Upper lobe of right lung (tissue), 1 donor: ENCODE measurements around the gene KCTD10. TPM values are rescaled to one million over a fixed set of nuclear protein-coding genes. Genes with fewer than 3 reads are reported as not detected.

Source experiments
- ATAC-seq: fragments of 200-7000 bp; cut with Tn5 transposase; one replicate; pipeline ENCODE4 v1.9.1; 2020; ENCODE audit warnings: mild to moderate bottlenecking, moderate library complexity
- DNase-seq: peaks from one replicate; pipeline ENCODE4 v3.0.0-alpha.2; 2020
- H3K27ac ChIP-seq: fragments of 200-600 bp; one replicate; pipeline ENCODE4 v1.8.0; 2022
- H3K27me3 ChIP-seq: fragments of 200-600 bp; one replicate; pipeline ENCODE4 v1.8.0; 2022; ENCODE audit warnings: mild to moderate bottlenecking
- H3K36me3 ChIP-seq: fragments of 200-600 bp; one replicate; pipeline ENCODE4 v1.8.0; 2022
- H3K4me1 ChIP-seq: fragments of 200-600 bp; one replicate; pipeline ENCODE4 v1.8.0; 2022
- H3K4me3 ChIP-seq: fragments of 200-600 bp; one replicate; pipeline ENCODE4 v1.8.0; 2022; ENCODE audit warnings: mild to moderate bottlenecking
- H3K9me3 ChIP-seq: fragments of 200-600 bp; one replicate; pipeline ENCODE4 v1.8.0; 2022
- intact Hi-C: fragments of 100-400 bp; cut with DNase I; formaldehyde crosslinking; loops from one replicate; pipeline ENCODE4 v1.11.0; 2022
- total RNA-seq: library from RNA; stranded (reverse); fragmentation: NEBNext Ultra II Directional; extraction: Animal tissue kit (Norgen Biotek cat#: 25700); gene quantifications from one replicate; pipeline ENCODE4 v1.2.1, GENCODE V29; 2021
- TF ChIP-seq, protein P1 (sequence below): fragments of 200-600 bp; IDR thresholded peaks from one replicate; pipeline ENCODE4 v1.8.0; 2022; ENCODE audit warnings: antibody characterized with exemption
- donor health status: DM: no; HTN: yes; CAD: no; lungs with severe emphysema.

Gene KCTD10
- total RNA-seq, 1 donor from 2014 or later = 66.8 TPM

DNA sequence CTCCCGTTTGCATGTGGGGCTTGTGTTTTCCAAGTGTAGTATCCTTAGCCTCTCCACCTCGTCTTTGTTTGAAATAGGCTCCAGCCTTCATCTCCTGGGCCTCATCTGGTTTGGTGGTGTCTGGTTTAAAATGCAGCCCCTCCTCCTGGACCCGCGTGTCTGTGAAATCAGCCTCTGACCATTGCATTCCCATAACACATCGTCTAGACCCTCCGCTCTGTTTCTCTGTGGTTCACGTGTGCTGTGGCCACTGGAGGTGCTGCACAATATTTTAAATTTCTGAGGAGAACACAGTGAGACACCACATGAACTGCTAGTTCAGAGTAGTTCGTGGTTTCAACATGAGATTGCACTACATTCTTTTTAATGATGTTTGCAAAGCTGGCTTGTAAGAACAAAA, 36.0 kb upstream of the KCTD10 start:
- Histone ChIP-seq H3K9me3 (no peaks in the 10 kb centered on the region), H3K4me3 (no peak overlapping the region), H3K27me3 (no peaks in the 10 kb centered on the region), H3K36me3 (peaks cover 96% of the 10 kb centered on the region), H3K4me1 (no peaks in the 10 kb centered on the region), H3K27ac (no peak overlapping the region)
- no peak for ATAC-seq
- no peak for DNase-seq
- intact Hi-C loops = no loop called here
- TF ChIP-seq, protein P1, sequence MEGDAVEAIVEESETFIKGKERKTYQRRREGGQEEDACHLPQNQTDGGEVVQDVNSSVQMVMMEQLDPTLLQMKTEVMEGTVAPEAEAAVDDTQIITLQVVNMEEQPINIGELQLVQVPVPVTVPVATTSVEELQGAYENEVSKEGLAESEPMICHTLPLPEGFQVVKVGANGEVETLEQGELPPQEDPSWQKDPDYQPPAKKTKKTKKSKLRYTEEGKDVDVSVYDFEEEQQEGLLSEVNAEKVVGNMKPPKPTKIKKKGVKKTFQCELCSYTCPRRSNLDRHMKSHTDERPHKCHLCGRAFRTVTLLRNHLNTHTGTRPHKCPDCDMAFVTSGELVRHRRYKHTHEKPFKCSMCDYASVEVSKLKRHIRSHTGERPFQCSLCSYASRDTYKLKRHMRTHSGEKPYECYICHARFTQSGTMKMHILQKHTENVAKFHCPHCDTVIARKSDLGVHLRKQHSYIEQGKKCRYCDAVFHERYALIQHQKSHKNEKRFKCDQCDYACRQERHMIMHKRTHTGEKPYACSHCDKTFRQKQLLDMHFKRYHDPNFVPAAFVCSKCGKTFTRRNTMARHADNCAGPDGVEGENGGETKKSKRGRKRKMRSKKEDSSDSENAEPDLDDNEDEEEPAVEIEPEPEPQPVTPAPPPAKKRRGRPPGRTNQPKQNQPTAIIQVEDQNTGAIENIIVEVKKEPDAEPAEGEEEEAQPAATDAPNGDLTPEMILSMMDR = no peak

GRCh38 chr12:109512608-109513007, 35.5 kb upstream of the KCTD10 start:
- TF ChIP-seq, protein P1 = no peak
- Histone ChIP-seq H3K4me3 (no peak overlapping the region), H3K27ac (no peak overlapping the region), H3K4me1 (no peaks in the 10 kb centered on the region), H3K9me3 (no peaks in the 10 kb centered on the region), H3K27me3 (no peaks in the 10 kb centered on the region), H3K36me3 (peaks cover 96% of the 10 kb centered on the region)
- peak; percentile 68 for ATAC-seq
- DNase-seq = no peak
- intact Hi-C loops = no loop called here

GRCh38 chr12:109510196-109510595, 33.1 kb upstream of the KCTD10 start:
- TF ChIP-seq, protein P1 = no peak
- intact Hi-C loops = no loop called here
- H3K9me3 ChIP-seq = no peaks in the 10 kb centered on the region

DNA sequence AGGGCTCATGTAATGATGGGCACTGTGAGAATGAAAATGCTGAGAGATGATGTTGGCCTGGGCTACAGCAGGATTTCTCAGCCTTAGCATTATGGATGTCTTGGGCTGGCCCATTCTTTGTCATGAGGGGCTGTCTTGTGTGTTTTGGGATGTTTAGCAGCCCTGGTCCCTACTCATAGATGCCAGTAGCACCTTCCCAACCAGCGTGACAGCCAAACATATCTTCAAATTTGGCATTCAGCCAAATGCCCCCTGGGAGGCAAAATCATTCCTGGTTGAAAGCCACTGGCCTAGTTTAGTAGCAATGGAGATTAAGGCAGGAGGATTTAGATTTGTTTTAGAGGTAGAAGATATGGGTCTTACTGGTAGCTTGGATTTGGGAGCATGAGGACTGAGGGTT, 27.0 kb upstream of the KCTD10 start:
- ATAC-seq (no peak), DNase-seq (no peak)
- no peak overlapping the region for H3K27ac ChIP-seq
- peaks cover 100% of the 10 kb centered on the region for H3K36me3 ChIP-seq
- H3K9me3 ChIP-seq = no peaks in the 10 kb centered on the region
- no peaks in the 10 kb centered on the region for H3K27me3 ChIP-seq
- no peak overlapping the region for H3K4me3 ChIP-seq
- no peaks in the 10 kb centered on the region for H3K4me1 ChIP-seq
- intact Hi-C loops = no loop called here
- TF ChIP-seq, protein P1 = no peak

More at GRCh38 chr12:109510196-109510595, 33.1 kb upstream of the KCTD10 start:
- Histone ChIP-seq H3K36me3 (peaks cover 96% of the 10 kb centered on the region), H3K4me3 (no peak overlapping the region), H3K27me3 (no peaks in the 10 kb centered on the region), H3K4me1 (no peaks in the 10 kb centered on the region), H3K27ac (no peak overlapping the region)
- ATAC-seq = no peak
- no peak for DNase-seq

DNA sequence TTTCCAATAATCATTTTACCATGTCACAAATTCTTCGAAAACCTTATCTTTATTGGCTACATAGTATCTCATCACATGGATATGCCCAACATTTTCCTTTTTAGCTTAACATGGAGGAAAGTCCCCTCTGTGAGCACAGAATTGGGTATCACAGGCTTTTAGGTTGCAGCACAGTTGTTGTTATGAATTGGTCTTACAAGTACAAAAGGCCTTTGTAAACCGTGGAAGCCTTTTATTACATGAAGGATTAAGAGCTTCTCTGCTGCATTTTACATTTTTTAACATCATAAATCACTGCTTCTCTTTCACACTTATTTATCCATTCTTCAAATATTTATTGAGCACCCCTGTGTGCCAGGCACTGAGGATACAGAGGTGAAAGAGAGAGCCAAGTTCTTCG, 26.5 kb upstream of the KCTD10 start:
- Histone ChIP-seq H3K36me3 (peaks cover 100% of the 10 kb centered on the region), H3K9me3 (no peaks in the 10 kb centered on the region), H3K27ac (no peak overlapping the region), H3K4me1 (no peaks in the 10 kb centered on the region), H3K27me3 (no peaks in the 10 kb centered on the region), H3K4me3 (no peak overlapping the region)
- intact Hi-C loops = no loop called here
- TF ChIP-seq, protein P1 = no peak
- no peak for DNase-seq
- no peak for ATAC-seq

DNA sequence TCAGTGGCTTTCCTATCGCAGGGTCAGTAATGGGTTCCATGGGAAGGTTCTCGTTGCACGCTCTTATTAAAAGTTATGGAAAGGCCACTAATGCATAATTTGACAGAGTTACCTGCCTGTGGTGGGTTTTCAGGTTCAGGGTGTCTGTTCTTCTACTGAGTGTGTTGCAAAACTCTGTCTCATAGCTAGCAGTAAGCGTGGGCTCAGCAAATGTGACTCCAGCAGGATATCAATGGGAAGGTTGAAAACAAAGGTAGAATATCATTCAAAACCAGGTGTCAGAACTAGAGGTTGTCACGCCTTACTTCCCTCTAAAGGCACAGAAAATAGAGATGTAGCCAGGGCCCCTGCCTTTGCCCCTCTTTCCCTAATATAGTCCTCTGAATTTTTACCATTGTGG, 25.2 kb upstream of the KCTD10 start:
- Histone ChIP-seq H3K27ac (no peak overlapping the region), H3K4me1 (no peaks in the 10 kb centered on the region), H3K9me3 (no peaks in the 10 kb centered on the region), H3K36me3 (peaks cover 100% of the 10 kb centered on the region), H3K4me3 (no peak overlapping the region), H3K27me3 (no peaks in the 10 kb centered on the region)
- TF ChIP-seq, protein P1 = no peak
- intact Hi-C loops = no loop called here
- ATAC-seq (no peak), DNase-seq (no peak)
